ENCODE measurements around the gene TMEM266. TPM values are rescaled to one million over a fixed set of nuclear protein-coding genes. Genes with fewer than 3 reads are reported as not detected.

TMEM266 gene
- total and polyA plus RNA-seq, 3 donors from 2014 or later: 4.2 to 12.4 (median 6.0) TPM

- H3K27me3 ChIP-seq: no peaks in the 10 kb centered on the region
- H3K27ac ChIP-seq: no peak overlapping the region
- no peaks in the 10 kb centered on the region for H3K4me1 ChIP-seq
- TF ChIP-seq, protein P1, sequence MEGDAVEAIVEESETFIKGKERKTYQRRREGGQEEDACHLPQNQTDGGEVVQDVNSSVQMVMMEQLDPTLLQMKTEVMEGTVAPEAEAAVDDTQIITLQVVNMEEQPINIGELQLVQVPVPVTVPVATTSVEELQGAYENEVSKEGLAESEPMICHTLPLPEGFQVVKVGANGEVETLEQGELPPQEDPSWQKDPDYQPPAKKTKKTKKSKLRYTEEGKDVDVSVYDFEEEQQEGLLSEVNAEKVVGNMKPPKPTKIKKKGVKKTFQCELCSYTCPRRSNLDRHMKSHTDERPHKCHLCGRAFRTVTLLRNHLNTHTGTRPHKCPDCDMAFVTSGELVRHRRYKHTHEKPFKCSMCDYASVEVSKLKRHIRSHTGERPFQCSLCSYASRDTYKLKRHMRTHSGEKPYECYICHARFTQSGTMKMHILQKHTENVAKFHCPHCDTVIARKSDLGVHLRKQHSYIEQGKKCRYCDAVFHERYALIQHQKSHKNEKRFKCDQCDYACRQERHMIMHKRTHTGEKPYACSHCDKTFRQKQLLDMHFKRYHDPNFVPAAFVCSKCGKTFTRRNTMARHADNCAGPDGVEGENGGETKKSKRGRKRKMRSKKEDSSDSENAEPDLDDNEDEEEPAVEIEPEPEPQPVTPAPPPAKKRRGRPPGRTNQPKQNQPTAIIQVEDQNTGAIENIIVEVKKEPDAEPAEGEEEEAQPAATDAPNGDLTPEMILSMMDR (IDR thresholded peaks at IDR 0.05): no peak
- TF ChIP-seq POLR2A (IDR thresholded peaks at IDR 0.05): no peak
- intact Hi-C loops (cut with DNase I; ENCODE audit: low total_unique reads): no loop called here
- H3K9me3 ChIP-seq: no peaks in the 10 kb centered on the region
- H3K4me3 ChIP-seq: no peak overlapping the region
- WGBS, 2 donors: 46 to 54% methylated on average over 6 to 9 of the region's 9 CpGs
- H3K36me3 ChIP-seq (ENCODE audit: low read depth, missing control alignments): no peaks in the 10 kb centered on the region
- no peak for DNase-seq
These were observed 48.4 kb downstream of the TMEM266 start for GRCh38 chr15:76108021-76108723.

GRCh38 chr15:76109046-76109445 is 49.3 kb downstream of the TMEM266 start:
- no peaks in the 10 kb centered on the region for H3K36me3 ChIP-seq (ENCODE audit: low read depth, missing control alignments)
- no peaks in the 10 kb centered on the region for H3K4me1 ChIP-seq
- no peak overlapping the region for H3K4me3 ChIP-seq
- TF ChIP-seq, protein P1 (IDR thresholded peaks at IDR 0.05): no peak
- TF ChIP-seq POLR2A (IDR thresholded peaks at IDR 0.05): no peak
- H3K27ac ChIP-seq: no peak overlapping the region
- intact Hi-C loops (cut with DNase I; ENCODE audit: low total_unique reads): no loop called here
- H3K9me3 ChIP-seq: no peaks in the 10 kb centered on the region
- H3K27me3 ChIP-seq: no peaks in the 10 kb centered on the region
- 81 to 100% methylated on average over 1 of the region's 1 CpG for WGBS, 2 donors
- no peak for DNase-seq

- H3K4me1 ChIP-seq: no peaks in the 10 kb centered on the region
- WGBS, 2 donors: 80 to 82% methylated on average over 3 of the region's 3 CpGs
These were observed 54.8 kb downstream of the TMEM266 start for GRCh38 chr15:76114561-76114960.

DNA sequence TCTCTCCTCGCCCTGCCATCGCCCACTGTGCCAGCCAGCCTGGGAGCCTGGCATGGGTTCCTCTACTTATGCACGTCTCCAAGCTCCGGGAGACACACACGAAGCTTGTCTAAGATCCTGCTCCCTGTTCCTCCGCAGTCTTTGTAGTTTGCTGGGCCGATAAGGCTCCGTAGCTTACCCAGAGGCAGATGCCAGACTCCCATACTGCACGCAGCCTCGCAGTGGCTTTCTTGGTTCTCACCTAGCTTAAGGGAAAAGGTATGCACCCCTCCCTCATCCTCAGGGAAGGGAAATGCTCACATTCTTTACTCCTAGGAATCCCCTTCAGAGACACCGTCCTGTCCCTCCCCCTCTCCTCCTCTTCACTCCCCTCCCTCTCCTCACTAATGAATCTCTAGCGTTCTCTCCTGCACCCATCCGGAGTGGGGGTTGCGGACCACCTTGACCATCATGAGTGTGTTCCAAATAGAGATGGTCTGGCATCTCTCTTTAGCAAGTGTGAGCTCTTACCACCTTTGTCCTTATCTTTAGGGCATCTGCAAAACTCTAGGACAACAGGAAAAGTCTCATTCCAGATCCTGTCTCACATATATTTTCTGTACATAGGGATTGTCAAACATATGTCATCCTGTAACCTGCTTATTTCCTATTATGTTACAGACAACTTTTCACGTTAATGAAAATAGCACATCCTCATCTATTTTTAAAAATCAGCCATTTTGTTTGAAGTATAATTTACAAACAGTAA is 56.5 kb downstream of the TMEM266 start:
- Histone ChIP-seq H3K27ac (no peak overlapping the region), H3K9me3 (no peaks in the 10 kb centered on the region), H3K4me1 (no peaks in the 10 kb centered on the region), H3K4me3 (no peak overlapping the region), H3K36me3 (ENCODE audit: low read depth, missing control alignments) (no peaks in the 10 kb centered on the region), H3K27me3 (no peaks in the 10 kb centered on the region)
- WGBS, 2 donors: 48 to 59% methylated on average over 15 of the region's 15 CpGs
- DNase-seq: no peak
- intact Hi-C loops (cut with DNase I; ENCODE audit: low total_unique reads): no loop called here
- TF ChIP-seq POLR2A (IDR thresholded peaks at IDR 0.05): no peak
- TF ChIP-seq, protein P1 (IDR thresholded peaks at IDR 0.05): no peak

More at GRCh38 chr15:76114561-76114960, 54.8 kb downstream of the TMEM266 start:
- DNase-seq: no peak
- no peaks in the 10 kb centered on the region for H3K27me3 ChIP-seq
- H3K27ac ChIP-seq: no peak overlapping the region
- intact Hi-C loops (cut with DNase I; ENCODE audit: low total_unique reads): no loop called here
- no peaks in the 10 kb centered on the region for H3K9me3 ChIP-seq
- TF ChIP-seq, protein P1 (IDR thresholded peaks at IDR 0.05): no peak
- TF ChIP-seq POLR2A (IDR thresholded peaks at IDR 0.05): no peak
- no peak overlapping the region for H3K4me3 ChIP-seq
- H3K36me3 ChIP-seq (ENCODE audit: low read depth, missing control alignments): no peaks in the 10 kb centered on the region

All from testis (tissue), 3 donors.